Vagina (tissue), 2 donors: ENCODE measurements around the gene DIO3.

ENCODE experiments used
- CTCF ChIP-seq, 3 experiments: fragments of 450-650 bp in 2 of 3; fragments of 200-600 bp in 1 of 3; sonication (generic) in 1 of 3; IDR thresholded peaks; one replicate each; pipeline ENCODE4 v1.5.1; 2017 to 2019; ENCODE audit warnings: antibody characterized with exemption in 3 of 3, mild to moderate bottlenecking in 2 of 3, moderate library complexity in 2 of 3
- POLR2AphosphoS5 ChIP-seq, 2 donors: sonication (generic); formaldehyde crosslinking; IDR thresholded peaks; one replicate each; pipeline ENCODE4 v1.9.0; 2017; ENCODE audit warnings: antibody characterized with exemption in 2 of 2, mild to moderate bottlenecking in 2 of 2, low read depth in 1 of 2; ENCODE audit not compliant: insufficient read depth in 1 of 2

GRCh38 chr14:101573289-101573688 is 12.0 kb downstream of the DIO3 start:
- TF ChIP-seq CTCF (IDR thresholded peaks at IDR 0.05) (no peak), POLR2AphosphoS5 (IDR thresholded peaks at IDR 0.05; ENCODE audit: insufficient read depth in 1 of 2, low read depth in 1 of 2) (no peak)
